RWPE1 (cell line): ENCODE measurements around the gene ALG11.

Experiments
- CTCF ChIA-PET: fragments of 350-600 bp; sonication (Branson Sonifier 250); formaldehyde crosslinking; extraction: SDS; loops from one replicate; lab custom pipeline; 2021; lab: Yijun Ruan, JAX
- POLR2A ChIA-PET: fragments of 400-600 bp; formaldehyde crosslinking; extraction: SDS; loops from one replicate; lab custom pipeline; 2020; ENCODE audit warnings: antibody characterized with exemption; ENCODE audit not compliant: low non-redundant PET; lab: Yijun Ruan, JAX
- DNase-seq: peaks from one replicate; pipeline ENCODE4 v3.0.0; 2012; ENCODE audit warnings: low spot score
- H3K27ac ChIP-seq: fragments of 450-650 bp; 2 replicates; pipeline ENCODE4 v1.5.1; 2017
- CTCF ChIP-seq: fragments of 450-650 bp; conservative IDR thresholded peaks from 2 replicates; pipeline ENCODE4 v1.5.1; 2017; ENCODE audit warnings: low read depth, mild to moderate bottlenecking

Gene ALG11

DNA sequence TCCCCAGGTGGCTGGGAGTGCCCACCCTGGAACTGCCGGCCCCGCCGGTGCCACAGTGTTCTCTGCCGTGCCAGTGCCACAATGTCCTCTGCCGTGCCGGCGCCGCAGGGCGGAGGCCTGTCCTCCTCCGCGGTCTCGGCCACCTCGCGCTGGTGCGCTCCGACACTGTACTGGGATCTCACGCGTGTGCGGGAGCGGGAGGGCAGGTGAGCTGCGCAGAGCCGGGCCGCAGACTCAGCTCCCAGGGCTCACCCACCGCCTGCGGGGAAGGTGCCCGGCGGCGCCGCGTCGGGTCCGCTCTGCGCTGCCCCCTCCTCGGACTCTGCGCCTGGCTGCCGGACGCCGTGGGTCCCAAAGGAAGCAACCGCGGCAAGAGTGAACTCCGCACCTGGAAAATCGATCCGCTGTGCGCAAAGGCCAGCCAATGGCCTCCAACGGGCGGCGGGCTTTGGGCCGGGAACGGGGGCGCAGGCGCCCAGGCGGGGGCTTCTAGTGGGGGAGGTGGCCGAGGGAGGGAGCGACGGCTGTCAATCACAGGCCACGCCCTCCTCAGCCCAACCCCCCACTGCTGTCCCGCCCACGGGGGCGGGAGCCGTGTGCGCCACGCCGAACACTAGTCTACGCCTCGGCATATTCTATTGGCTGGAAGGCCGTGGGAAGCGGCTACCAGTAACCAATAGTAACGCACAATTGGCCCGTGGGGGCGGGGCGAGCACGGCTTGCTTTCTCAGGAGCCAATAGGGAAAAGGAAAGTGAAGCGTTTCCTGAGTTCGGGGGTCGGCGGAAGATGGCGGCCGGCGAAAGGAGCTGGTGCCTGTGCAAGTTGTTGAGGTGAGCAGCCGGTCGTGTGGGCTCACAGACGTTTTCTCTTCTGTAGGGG lies at the start of gene ALG11:
Gene ALG11 (plus strand): TSS at position 767 of the 880 bp plus-strand sequence. CDS start 21 bp downstream, at position 788.
- ChIA-PET CTCF (interaction anchor here (0.6 to 0.9 kb wide), 3 partner anchors 21 to 439 kb away, joined by 3 read pairs; no protein-coding TSS in a partner anchor), POLR2A (no interaction called here)
- peak; percentile 98 for DNase-seq
- H3K27ac ChIP-seq = peak within 1 kb of the TSS; percentile 57
- no peak for TF ChIP-seq CTCF

- no peak overlapping the region for H3K27ac ChIP-seq
- ChIA-PET POLR2A (no interaction called here), CTCF (no interaction called here)
- no peak for TF ChIP-seq CTCF
- no peak for DNase-seq
Measured at GRCh38 chr13:51966186-51966585, 46.0 kb upstream of the ALG11 start.

- ChIA-PET CTCF (interaction anchor here (0.7 kb wide), 1 partner anchor 8 kb away, joined by 3 read pairs; no protein-coding TSS in a partner anchor), POLR2A (no interaction called here)
- DNase-seq = no peak
- TF ChIP-seq CTCF = no peak
- H3K27ac ChIP-seq = no peak overlapping the region
Measured at GRCh38 chr13:51967482-51968446, 44.4 kb upstream of the ALG11 start.

GRCh38 chr13:51970349-51970748 lies 41.8 kb upstream of the ALG11 start:
- no peak overlapping the region for H3K27ac ChIP-seq

DNA sequence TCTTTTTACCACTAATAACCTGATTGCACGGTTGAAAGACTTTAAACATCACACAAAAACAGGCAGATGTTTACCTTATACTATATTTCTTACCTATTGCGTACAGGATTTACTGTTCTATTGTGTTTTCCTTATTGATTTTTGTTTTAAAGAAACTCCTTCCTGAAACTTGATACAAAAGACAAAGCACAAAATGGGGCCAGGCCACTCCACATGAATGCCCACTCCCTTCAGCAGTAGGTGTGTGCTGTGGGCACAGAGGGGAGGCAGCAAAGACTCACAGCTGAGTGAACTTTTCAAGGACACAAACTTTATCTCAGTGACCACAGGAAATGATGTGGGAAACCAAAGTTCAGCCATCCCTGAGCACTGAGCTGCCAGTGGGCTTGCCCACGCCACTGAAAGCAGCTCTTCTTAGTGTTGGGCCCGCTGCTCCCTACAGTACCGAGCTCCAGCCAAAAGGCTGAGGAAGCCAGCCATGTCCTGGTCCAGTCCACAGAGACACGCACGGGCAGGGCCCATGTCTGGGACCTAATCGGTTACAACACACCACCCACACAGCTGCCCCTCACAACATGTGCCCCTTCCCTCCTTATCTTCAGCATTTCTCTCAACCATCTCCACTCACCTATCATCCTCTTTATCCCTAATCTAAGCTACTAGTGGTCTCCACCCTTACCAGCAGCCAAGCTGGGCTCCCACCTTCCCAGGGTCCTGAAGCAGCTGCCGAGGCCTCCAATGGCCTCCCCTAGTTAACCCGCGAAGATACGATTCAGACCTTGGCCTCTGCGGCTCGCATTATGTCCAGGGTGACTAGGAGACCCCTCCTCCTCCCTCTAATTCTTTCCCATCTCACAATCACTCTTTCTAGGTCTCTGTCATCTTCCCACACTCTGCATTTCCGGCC lies 40.4 kb upstream of the ALG11 start:
- ChIA-PET POLR2A (no interaction called here), CTCF (no interaction called here)
- TF ChIP-seq CTCF = no peak
- H3K27ac ChIP-seq = no peak overlapping the region
- DNase-seq = no peak

More at GRCh38 chr13:51970349-51970748, 41.8 kb upstream of the ALG11 start:
- no peak for TF ChIP-seq CTCF
- no peak for DNase-seq
- ChIA-PET CTCF (no interaction called here), POLR2A (no interaction called here)
